ENCODE results near the gene CBFA2T2. TPM values are rescaled to one million over a fixed set of nuclear protein-coding genes. Genes with fewer than 3 reads are reported as not detected.

CBFA2T2 gene
- total and polyA plus RNA-seq, 2 of the 4 experiments (the other 2 are of a cell fraction): 3.8 to 6.2 TPM

DNA sequence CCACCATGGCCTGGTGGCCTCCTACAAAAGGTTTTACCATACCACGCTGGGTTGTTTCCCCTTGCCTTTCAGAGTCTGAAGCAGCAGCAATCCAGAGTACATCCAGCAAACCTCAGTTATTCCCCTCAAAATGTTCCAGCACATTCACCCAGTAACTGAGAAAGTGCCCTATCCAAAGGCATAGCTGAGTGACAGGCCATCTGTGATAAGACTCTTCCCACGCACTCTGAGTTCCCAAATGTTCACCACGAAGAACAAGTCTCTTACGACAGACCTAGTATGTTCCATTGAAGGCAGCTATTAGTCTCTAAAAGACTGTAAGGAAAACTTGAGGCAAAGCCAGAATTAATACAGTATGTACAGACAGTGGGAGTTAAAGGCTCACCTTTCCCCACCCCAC is 140.6 kb downstream of the CBFA2T2 start:
- Histone ChIP-seq H2BK120ac (ENCODE audit: low read depth, low read length) (no peak overlapping the region), H3K56ac (ENCODE audit: extremely low read depth, insufficient read depth, low read length) (no peak overlapping the region), H2BK5ac (ENCODE audit: low read depth, low read length, poor library complexity, severe bottlenecking) (no peak overlapping the region), H3K36me3 (ENCODE audit: control insufficient read depth, insufficient read depth, low read length) (peaks cover 48% of the 10 kb centered on the region), H4K20me1 (ENCODE audit: insufficient read depth, low read length) (no peaks in the 10 kb centered on the region), H3K4ac (ENCODE audit: low read depth, low read length) (no peak overlapping the region), H2AK9ac (replicated peaks; ENCODE audit: low read depth, low read length, poor library complexity) (no peak overlapping the region), H3K9ac (ENCODE audit: low read depth, low read length) (no peak overlapping the region), H4K8ac (ENCODE audit: low read depth in 2 of 2, low read length in 2 of 2) (no peak overlapping the region), H4K91ac (ENCODE audit: insufficient read depth, low read depth, low read length) (no peak overlapping the region), H2BK20ac (ENCODE audit: low read depth, low read length) (no peak overlapping the region), H3K14ac (replicated peaks; ENCODE audit: low read depth, low read length) (no peak overlapping the region), H3K9me1 (ENCODE audit: insufficient read depth, low read length) (peaks cover 12% of the 10 kb centered on the region; the same call in 1 of the 2 replicates), H3K4me1 (ENCODE audit: control insufficient read depth, insufficient read depth, low read length) (no peaks in the 10 kb centered on the region), H3K27ac (ENCODE audit: insufficient read depth, low read length) (no peak overlapping the region), H4K5ac (ENCODE audit: low read depth, low read length) (no peak overlapping the region), H3K23ac (ENCODE audit: low read depth, low read length) (no peak overlapping the region), H2AFZ (replicated peaks; ENCODE audit: low read length, poor library complexity) (no peak overlapping the region), H3K27me3 (ENCODE audit: control insufficient read depth, insufficient read depth, low read length) (no peaks in the 10 kb centered on the region), H3K18ac (ENCODE audit: low read depth, low read length) (no peak overlapping the region), H3K79me1 (ENCODE audit: low read depth in 1 of 2, low read length in 2 of 2) (no peaks in the 10 kb centered on the region; a peak in 1 of 4 replicates), H3K4me3 (ENCODE audit: insufficient read depth, low read depth, low read length) (no peak overlapping the region), H3K4me2 (ENCODE audit: low read depth, low read length) (no peak overlapping the region), H2BK15ac (ENCODE audit: low read depth, low read length) (no peak overlapping the region), H3K9me3 (ENCODE audit: control insufficient read depth, insufficient read depth, low read length) (no peaks in the 10 kb centered on the region), H2AK5ac (ENCODE audit: low read depth, low read length) (no peak overlapping the region)
- ATAC-seq (ENCODE audit: low read depth) (no peak), DNase-seq (no peak)
- BruUV-seq (replicated peaks): no TSS peak
- POLR2A ChIA-PET (ENCODE audit: unreplicated experiment): no interaction called here
- in situ Hi-C loops (cut with MboI; ENCODE audit: low sequenced_read_pairs) (no loop called here), dilution Hi-C loops (cut with HindIII; ENCODE audit: low sequenced_read_pairs, unreplicated experiment) (no loop called here), intact Hi-C loops (cut with micrococcal nuclease) (no loop called here)
- CTCF ChIA-PET: no interaction called here
- TF ChIP-seq, protein P1, sequence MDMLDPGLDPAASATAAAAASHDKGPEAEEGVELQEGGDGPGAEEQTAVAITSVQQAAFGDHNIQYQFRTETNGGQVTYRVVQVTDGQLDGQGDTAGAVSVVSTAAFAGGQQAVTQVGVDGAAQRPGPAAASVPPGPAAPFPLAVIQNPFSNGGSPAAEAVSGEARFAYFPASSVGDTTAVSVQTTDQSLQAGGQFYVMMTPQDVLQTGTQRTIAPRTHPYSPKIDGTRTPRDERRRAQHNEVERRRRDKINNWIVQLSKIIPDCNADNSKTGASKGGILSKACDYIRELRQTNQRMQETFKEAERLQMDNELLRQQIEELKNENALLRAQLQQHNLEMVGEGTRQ (IDR thresholded peaks at IDR 0.05; ENCODE audit: low read depth, low read length): no peak
- no peak for TF ChIP-seq MAZ (IDR thresholded peaks at IDR 0.05; ENCODE audit: borderline replicate concordance, low read depth, low read length)
- no peak for TF ChIP-seq BHLHE40 (IDR thresholded peaks at IDR 0.05; ENCODE audit: low read depth, low read length)
- no peak for TF ChIP-seq MAFK (IDR thresholded peaks at IDR 0.05; ENCODE audit: low read depth, low read length)
- TF ChIP-seq RAD21 (IDR thresholded peaks at IDR 0.05; ENCODE audit: low read length): no peak
- TF ChIP-seq FOS (IDR thresholded peaks at IDR 0.05; ENCODE audit: low read depth, low read length): no peak
- TF ChIP-seq SMC3 (IDR thresholded peaks at IDR 0.05; ENCODE audit: low read depth, low read length): no peak
- TF ChIP-seq, protein P2, sequence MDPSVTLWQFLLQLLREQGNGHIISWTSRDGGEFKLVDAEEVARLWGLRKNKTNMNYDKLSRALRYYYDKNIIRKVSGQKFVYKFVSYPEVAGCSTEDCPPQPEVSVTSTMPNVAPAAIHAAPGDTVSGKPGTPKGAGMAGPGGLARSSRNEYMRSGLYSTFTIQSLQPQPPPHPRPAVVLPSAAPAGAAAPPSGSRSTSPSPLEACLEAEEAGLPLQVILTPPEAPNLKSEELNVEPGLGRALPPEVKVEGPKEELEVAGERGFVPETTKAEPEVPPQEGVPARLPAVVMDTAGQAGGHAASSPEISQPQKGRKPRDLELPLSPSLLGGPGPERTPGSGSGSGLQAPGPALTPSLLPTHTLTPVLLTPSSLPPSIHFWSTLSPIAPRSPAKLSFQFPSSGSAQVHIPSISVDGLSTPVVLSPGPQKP (IDR thresholded peaks at IDR 0.05; ENCODE audit: borderline replicate concordance, low read depth, low read length): no peak
- no peak for TF ChIP-seq MXI1 (IDR thresholded peaks at IDR 0.05; ENCODE audit: borderline replicate concordance, low read depth, low read length)
- TF ChIP-seq RCOR1 (IDR thresholded peaks at IDR 0.05; ENCODE audit: insufficient replicate concordance, low read length): no peak
- TF ChIP-seq, protein P3, sequence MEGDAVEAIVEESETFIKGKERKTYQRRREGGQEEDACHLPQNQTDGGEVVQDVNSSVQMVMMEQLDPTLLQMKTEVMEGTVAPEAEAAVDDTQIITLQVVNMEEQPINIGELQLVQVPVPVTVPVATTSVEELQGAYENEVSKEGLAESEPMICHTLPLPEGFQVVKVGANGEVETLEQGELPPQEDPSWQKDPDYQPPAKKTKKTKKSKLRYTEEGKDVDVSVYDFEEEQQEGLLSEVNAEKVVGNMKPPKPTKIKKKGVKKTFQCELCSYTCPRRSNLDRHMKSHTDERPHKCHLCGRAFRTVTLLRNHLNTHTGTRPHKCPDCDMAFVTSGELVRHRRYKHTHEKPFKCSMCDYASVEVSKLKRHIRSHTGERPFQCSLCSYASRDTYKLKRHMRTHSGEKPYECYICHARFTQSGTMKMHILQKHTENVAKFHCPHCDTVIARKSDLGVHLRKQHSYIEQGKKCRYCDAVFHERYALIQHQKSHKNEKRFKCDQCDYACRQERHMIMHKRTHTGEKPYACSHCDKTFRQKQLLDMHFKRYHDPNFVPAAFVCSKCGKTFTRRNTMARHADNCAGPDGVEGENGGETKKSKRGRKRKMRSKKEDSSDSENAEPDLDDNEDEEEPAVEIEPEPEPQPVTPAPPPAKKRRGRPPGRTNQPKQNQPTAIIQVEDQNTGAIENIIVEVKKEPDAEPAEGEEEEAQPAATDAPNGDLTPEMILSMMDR (conservative IDR thresholded peaks at IDR 0.05; ENCODE audit: low read depth, low read length): no peak
- 89% methylated on average over 1 of the region's 4 CpGs; no CpG with 5 or more reads in 1 of the 2 experiments for WGBS, 2 experiments (ENCODE audit: extremely low coverage in 2 of 2, insufficient read length in 1 of 2)

Data from IMR-90 (cell line).